GM03348 (cell line): ENCODE measurements around the gene UBQLN4.
"Not testable (repeated sequence)": the region's sequence is repeated elsewhere in the genome, so short reads cannot be mapped to it uniquely, and the experiment has no call there.

Experiments used
- DNase-seq: peaks from one replicate; pipeline ENCODE4 v3.0.0; 2012; ENCODE audit warnings: low spot score

The UBQLN4 gene

GRCh38 chr1:156081180-156081916, 27.8 kb upstream of the UBQLN4 start:
- no peak for DNase-seq

- no peak for DNase-seq
These were observed 27.2 kb upstream of the UBQLN4 start for GRCh38 chr1:156080863-156081179.

- no peak for DNase-seq
These were observed 26.8 kb upstream of the UBQLN4 start for GRCh38 chr1:156080241-156080862.

GRCh38 chr1:156079762-156080161, 26.2 kb upstream of the UBQLN4 start:
- no peak for DNase-seq

GRCh38 chr1:156078728-156079127, 25.1 kb upstream of the UBQLN4 start:
- DNase-seq, result no peak

- no peak for DNase-seq
These were observed 23.8 kb upstream of the UBQLN4 start for GRCh38 chr1:156077430-156077760.

- DNase-seq, result no peak
These were observed 23.2 kb upstream of the UBQLN4 start for GRCh38 chr1:156076609-156077429.

GRCh38 chr1:156075775-156076204, 22.2 kb upstream of the UBQLN4 start:
- DNase-seq, result no peak

- DNase-seq, result no peak
These were observed 21.6 kb upstream of the UBQLN4 start for GRCh38 chr1:156075162-156075561.

- DNase-seq, result no peak
These were observed 21.1 kb upstream of the UBQLN4 start for GRCh38 chr1:156074661-156075060.

- no peak for DNase-seq
These were observed 20.1 kb upstream of the UBQLN4 start for GRCh38 chr1:156073740-156074139.

- no peak for DNase-seq
These were observed 19.6 kb upstream of the UBQLN4 start for GRCh38 chr1:156073110-156073687.

GRCh38 chr1:156072251-156072650, 18.7 kb upstream of the UBQLN4 start:
- no peak for DNase-seq

- not testable (repeated sequence) for DNase-seq
These were observed 17.8 kb upstream of the UBQLN4 start for GRCh38 chr1:156071332-156071816.

- DNase-seq, result no peak
These were observed 16.9 kb upstream of the UBQLN4 start for GRCh38 chr1:156070548-156070947.

GRCh38 chr1:156069490-156070455, 16.2 kb upstream of the UBQLN4 start:
- DNase-seq, result no peak

GRCh38 chr1:156067262-156067661, 13.7 kb upstream of the UBQLN4 start:
- no peak for DNase-seq

- DNase-seq, result no peak
These were observed 12.3 kb upstream of the UBQLN4 start for GRCh38 chr1:156065871-156066270.

GRCh38 chr1:156065212-156065611, 11.6 kb upstream of the UBQLN4 start:
- DNase-seq, result no peak

- DNase-seq, result no peak
These were observed 11.0 kb upstream of the UBQLN4 start for GRCh38 chr1:156064615-156065014.

GRCh38 chr1:156063997-156064285, 10.3 kb upstream of the UBQLN4 start:
- DNase-seq, result no peak

- DNase-seq, result peak; percentile 28
These were observed 8.6 kb upstream of the UBQLN4 start for GRCh38 chr1:156062189-156062588.
